ENCODE results near the gene PARL. TPM values are rescaled to one million over a fixed set of nuclear protein-coding genes. Genes with fewer than 3 reads are reported as not detected.
A peak's percentile ranks its signal among the peaks of the same experiment; 100 is the strongest.

PARL gene
- total and polyA plus RNA-seq, 9 donors = 25.2 to 42.0 (median 34.1) TPM

GRCh38 chr3:183815563-183815940 lies 69.1 kb downstream of the PARL start:
- Histone ChIP-seq H3K27ac (ENCODE audit: low read length) (no peak overlapping the region), H3K27me3 (ENCODE audit: control insufficient read depth, insufficient read depth, low read length) (no peaks in the 10 kb centered on the region), H3K4me1 (ENCODE audit: control insufficient read depth, insufficient read depth, low read length) (peaks cover 9% of the 10 kb centered on the region), H3K36me3 (ENCODE audit: control insufficient read depth, insufficient read depth, low read length) (peaks cover 60% of the 10 kb centered on the region), H3K9me3 (replicated peaks; ENCODE audit: control insufficient read depth, low read depth, low read length) (no peaks in the 10 kb centered on the region), H3K4me3 (ENCODE audit: low read length) (no peak overlapping the region)
- no peak for DNase-seq
- 73% methylated on average over 4 of the region's 9 CpGs for WGBS (ENCODE audit: insufficient coverage)

- Histone ChIP-seq H3K4me1 (ENCODE audit: control insufficient read depth, insufficient read depth, low read length) (peaks cover 9% of the 10 kb centered on the region), H3K27me3 (ENCODE audit: control insufficient read depth, insufficient read depth, low read length) (no peaks in the 10 kb centered on the region), H3K9me3 (replicated peaks; ENCODE audit: control insufficient read depth, low read depth, low read length) (no peaks in the 10 kb centered on the region), H3K36me3 (ENCODE audit: control insufficient read depth, insufficient read depth, low read length) (peaks cover 68% of the 10 kb centered on the region), H3K27ac (ENCODE audit: low read length) (no peak overlapping the region), H3K4me3 (ENCODE audit: low read length) (no peak overlapping the region)
- no peak for DNase-seq
- WGBS (ENCODE audit: insufficient coverage) = no CpG with 5 or more reads among the region's 1 CpG
These were observed 70.4 kb downstream of the PARL start for GRCh38 chr3:183814240-183814639.

GRCh38 chr3:183812761-183813445 lies 71.8 kb downstream of the PARL start:
- no peaks in the 10 kb centered on the region for H3K9me3 ChIP-seq (replicated peaks; ENCODE audit: control insufficient read depth, low read depth, low read length)
- H3K27me3 ChIP-seq (ENCODE audit: control insufficient read depth, insufficient read depth, low read length) = no peaks in the 10 kb centered on the region
- H3K27ac ChIP-seq (ENCODE audit: low read length) = no peak overlapping the region
- no peak overlapping the region for H3K4me3 ChIP-seq (ENCODE audit: low read length)
- peaks cover 80% of the 10 kb centered on the region for H3K36me3 ChIP-seq (ENCODE audit: control insufficient read depth, insufficient read depth, low read length)
- peaks cover 6% of the 10 kb centered on the region for H3K4me1 ChIP-seq (ENCODE audit: control insufficient read depth, insufficient read depth, low read length)
- DNase-seq = no peak
- 70% methylated on average over 7 of the region's 8 CpGs for WGBS (ENCODE audit: insufficient coverage)

- H3K4me1 ChIP-seq (ENCODE audit: control insufficient read depth, insufficient read depth, low read length) = no peaks in the 10 kb centered on the region
- peaks cover 83% of the 10 kb centered on the region for H3K36me3 ChIP-seq (ENCODE audit: control insufficient read depth, insufficient read depth, low read length)
- 92% methylated on average over 8 of the region's 11 CpGs for WGBS (ENCODE audit: insufficient coverage)
- no peaks in the 10 kb centered on the region for H3K27me3 ChIP-seq (ENCODE audit: control insufficient read depth, insufficient read depth, low read length)
- H3K9me3 ChIP-seq (replicated peaks; ENCODE audit: control insufficient read depth, low read depth, low read length) = no peaks in the 10 kb centered on the region
- DNase-seq = no peak
- H3K27ac ChIP-seq (ENCODE audit: low read length) = no peak overlapping the region
- H3K4me3 ChIP-seq (ENCODE audit: low read length) = no peak overlapping the region
These were observed 73.0 kb downstream of the PARL start for GRCh38 chr3:183811638-183812037.

- Histone ChIP-seq H3K36me3 (ENCODE audit: control insufficient read depth, insufficient read depth, low read length) (peaks cover 83% of the 10 kb centered on the region), H3K4me1 (ENCODE audit: control insufficient read depth, insufficient read depth, low read length) (no peaks in the 10 kb centered on the region), H3K27ac (ENCODE audit: low read length) (no peak overlapping the region), H3K9me3 (replicated peaks; ENCODE audit: control insufficient read depth, low read depth, low read length) (no peaks in the 10 kb centered on the region), H3K4me3 (ENCODE audit: low read length) (no peak overlapping the region), H3K27me3 (ENCODE audit: control insufficient read depth, insufficient read depth, low read length) (no peaks in the 10 kb centered on the region)
- 91% methylated on average over 23 of the region's 24 CpGs for WGBS (ENCODE audit: insufficient coverage)
- no peak for DNase-seq
These were observed 73.8 kb downstream of the PARL start for GRCh38 chr3:183810643-183811594.

- H3K27me3 ChIP-seq (ENCODE audit: control insufficient read depth, insufficient read depth, low read length) = no peaks in the 10 kb centered on the region
- DNase-seq = no peak
- WGBS (ENCODE audit: insufficient coverage) = 100% methylated on average over 1 of the region's 5 CpGs
These were observed 75.4 kb downstream of the PARL start for GRCh38 chr3:183809270-183809669.

GRCh38 chr3:183808355-183808754 lies 76.3 kb downstream of the PARL start:
- H3K27ac ChIP-seq (ENCODE audit: low read length) = no peak overlapping the region
- H3K4me1 ChIP-seq (ENCODE audit: control insufficient read depth, insufficient read depth, low read length) = no peaks in the 10 kb centered on the region
- H3K4me3 ChIP-seq (ENCODE audit: low read length) = no peak overlapping the region
- H3K36me3 ChIP-seq (ENCODE audit: control insufficient read depth, insufficient read depth, low read length) = peaks cover 92% of the 10 kb centered on the region
- no peak for DNase-seq
- H3K27me3 ChIP-seq (ENCODE audit: control insufficient read depth, insufficient read depth, low read length) = no peaks in the 10 kb centered on the region
- H3K9me3 ChIP-seq (replicated peaks; ENCODE audit: control insufficient read depth, low read depth, low read length) = no peaks in the 10 kb centered on the region
- WGBS (ENCODE audit: insufficient coverage) = 76% methylated on average over 7 of the region's 11 CpGs

More at GRCh38 chr3:183809270-183809669, 75.4 kb downstream of the PARL start:
- Histone ChIP-seq H3K36me3 (ENCODE audit: control insufficient read depth, insufficient read depth, low read length) (peaks cover 86% of the 10 kb centered on the region), H3K27ac (ENCODE audit: low read length) (no peak overlapping the region), H3K4me1 (ENCODE audit: control insufficient read depth, insufficient read depth, low read length) (no peaks in the 10 kb centered on the region), H3K4me3 (ENCODE audit: low read length) (no peak overlapping the region), H3K9me3 (replicated peaks; ENCODE audit: control insufficient read depth, low read depth, low read length) (no peaks in the 10 kb centered on the region)

- H3K27me3 ChIP-seq (ENCODE audit: control insufficient read depth, insufficient read depth, low read length) = no peaks in the 10 kb centered on the region
- 94% methylated on average over 9 of the region's 12 CpGs for WGBS (ENCODE audit: insufficient coverage)
- no peak for DNase-seq
- no peak overlapping the region for H3K4me3 ChIP-seq (ENCODE audit: low read length)
- H3K36me3 ChIP-seq (ENCODE audit: control insufficient read depth, insufficient read depth, low read length) = peaks cover 92% of the 10 kb centered on the region
- H3K9me3 ChIP-seq (replicated peaks; ENCODE audit: control insufficient read depth, low read depth, low read length) = no peaks in the 10 kb centered on the region
- peaks cover 3% of the 10 kb centered on the region for H3K4me1 ChIP-seq (ENCODE audit: control insufficient read depth, insufficient read depth, low read length)
- no peak overlapping the region for H3K27ac ChIP-seq (ENCODE audit: low read length)
These were observed 76.8 kb downstream of the PARL start for GRCh38 chr3:183807881-183808280.

GRCh38 chr3:183807209-183807728 lies 77.4 kb downstream of the PARL start:
- DNase-seq = no peak

GRCh38 chr3:183802989-183803388 lies 81.7 kb downstream of the PARL start:
- peaks cover 22% of the 10 kb centered on the region for H3K4me1 ChIP-seq (ENCODE audit: control insufficient read depth, insufficient read depth, low read length)
- H3K36me3 ChIP-seq (ENCODE audit: control insufficient read depth, insufficient read depth, low read length) = peaks cover 86% of the 10 kb centered on the region
- H3K27me3 ChIP-seq (ENCODE audit: control insufficient read depth, insufficient read depth, low read length) = no peaks in the 10 kb centered on the region
- H3K9me3 ChIP-seq (replicated peaks; ENCODE audit: control insufficient read depth, low read depth, low read length) = no peaks in the 10 kb centered on the region
- DNase-seq = peak; percentile 41
- peak overlapping the region; percentile 35 for H3K27ac ChIP-seq (ENCODE audit: low read length)
- H3K4me3 ChIP-seq (ENCODE audit: low read length) = no peak overlapping the region
- 82% methylated on average over 5 of the region's 6 CpGs for WGBS (ENCODE audit: insufficient coverage)

More at GRCh38 chr3:183807209-183807728, 77.4 kb downstream of the PARL start:
- no peak overlapping the region for H3K4me3 ChIP-seq (ENCODE audit: low read length)
- 97% methylated on average over 10 of the region's 12 CpGs for WGBS (ENCODE audit: insufficient coverage)
- peaks cover 95% of the 10 kb centered on the region for H3K36me3 ChIP-seq (ENCODE audit: control insufficient read depth, insufficient read depth, low read length)
- no peak overlapping the region for H3K27ac ChIP-seq (ENCODE audit: low read length)
- no peaks in the 10 kb centered on the region for H3K9me3 ChIP-seq (replicated peaks; ENCODE audit: control insufficient read depth, low read depth, low read length)
- H3K4me1 ChIP-seq (ENCODE audit: control insufficient read depth, insufficient read depth, low read length) = peaks cover 3% of the 10 kb centered on the region
- H3K27me3 ChIP-seq (ENCODE audit: control insufficient read depth, insufficient read depth, low read length) = no peaks in the 10 kb centered on the region
